Uterus (tissue), 4 donors: ENCODE data around the gene GLRA3. TPM values are rescaled to one million over a fixed set of nuclear protein-coding genes. Genes with fewer than 3 reads are reported as not detected.

Source experiments
- DNase-seq, 2 donors: peaks; one replicate each; pipeline ENCODE4 v3.0.0-alpha.2; 2019 to 2020
- H3K27ac ChIP-seq, 2 donors: fragments of 200-600 bp; sonication (generic); 1 replicate in 1 of 2; 2 replicates in 1 of 2; pipeline ENCODE4 v1.5.1; 2016 to 2018
- H3K27me3 ChIP-seq, 2 donors: fragments of 200-600 bp; sonication (generic); one replicate each; pipeline ENCODE4 v1.5.1; 2018 to 2019; ENCODE audit warnings: control low read depth in 1 of 2
- H3K36me3 ChIP-seq, 2 donors: fragments of 200-600 bp; sonication (generic); one replicate each; pipeline ENCODE4 v1.5.1; 2019; ENCODE audit warnings: control low read depth in 1 of 2
- H3K4me1 ChIP-seq, 2 donors: fragments of 200-600 bp; sonication (generic); one replicate each; pipeline ENCODE4 v1.5.1; 2018 to 2019; ENCODE audit warnings: control low read depth in 1 of 2
- H3K4me3 ChIP-seq, 2 donors: fragments of 200-600 bp; sonication (generic); 1 replicate in 1 of 2; 2 replicates in 1 of 2; pipeline ENCODE4 v1.5.1; 2018 to 2019; ENCODE audit warnings: mild to moderate bottlenecking in 1 of 2
- H3K9me3 ChIP-seq, 2 donors: fragments of 200-600 bp; sonication (generic); one replicate each; pipeline ENCODE4 v1.5.1; 2019; ENCODE audit warnings: control low read depth in 1 of 2
- CTCF ChIP-seq, 4 experiments: fragments of 200-600 bp in 2 of 4; fragments of 450-650 bp in 2 of 4; sonication (generic) in 2 of 4; IDR thresholded peaks; one replicate each; pipeline ENCODE4 v1.5.1; 2016 to 2019; ENCODE audit warnings: antibody characterized with exemption in 4 of 4, mild to moderate bottlenecking in 2 of 4, moderate library complexity in 1 of 4
- POLR2A ChIP-seq, 2 donors: fragments of 450-650 bp; IDR thresholded peaks; one replicate each; pipeline ENCODE4 v1.6.1; 2016; ENCODE audit warnings: antibody characterized with exemption in 2 of 2, mild to moderate bottlenecking in 1 of 2, moderate library complexity in 1 of 2
- intact Hi-C: fragments of 100-400 bp; cut with DNase I; formaldehyde crosslinking; loops from one replicate; pipeline ENCODE4 v1.15.1; 2023; ENCODE audit warnings: low total_unique reads
- total RNA-seq, 4 donors: library from RNA; depleted of rRNA in 3 of 4; stranded (reverse); fragments of >200 nt in 3 of 4; gene quantifications; one replicate each; pipeline versions ENCODE4 v1.1.0 to v1.2.4, GENCODE V29; 2014 to 2023
- donor health status: DM: yes; HTN: yes; CAD: no.

GLRA3 gene
- total RNA-seq, 4 donors from 2014 or later, result 0.09 to 0.41 TPM; not detected in 2

- H3K4me3 ChIP-seq, result no peak overlapping the region
- H3K36me3 ChIP-seq, result no peaks in the 10 kb centered on the region
- H3K27me3 ChIP-seq, result no peaks in the 10 kb centered on the region
- no peak overlapping the region for H3K27ac ChIP-seq
- H3K9me3 ChIP-seq, result no peaks in the 10 kb centered on the region
- intact Hi-C loops, result no loop called here
- no peak for TF ChIP-seq POLR2A (IDR thresholded peaks at IDR 0.05)
- no peak for TF ChIP-seq CTCF (IDR thresholded peaks at IDR 0.05)
- no peak for DNase-seq
- H3K4me1 ChIP-seq, result no peaks in the 10 kb centered on the region
Measured at GRCh38 chr4:174592256-174592984, 236.6 kb downstream of the GLRA3 start.

DNA sequence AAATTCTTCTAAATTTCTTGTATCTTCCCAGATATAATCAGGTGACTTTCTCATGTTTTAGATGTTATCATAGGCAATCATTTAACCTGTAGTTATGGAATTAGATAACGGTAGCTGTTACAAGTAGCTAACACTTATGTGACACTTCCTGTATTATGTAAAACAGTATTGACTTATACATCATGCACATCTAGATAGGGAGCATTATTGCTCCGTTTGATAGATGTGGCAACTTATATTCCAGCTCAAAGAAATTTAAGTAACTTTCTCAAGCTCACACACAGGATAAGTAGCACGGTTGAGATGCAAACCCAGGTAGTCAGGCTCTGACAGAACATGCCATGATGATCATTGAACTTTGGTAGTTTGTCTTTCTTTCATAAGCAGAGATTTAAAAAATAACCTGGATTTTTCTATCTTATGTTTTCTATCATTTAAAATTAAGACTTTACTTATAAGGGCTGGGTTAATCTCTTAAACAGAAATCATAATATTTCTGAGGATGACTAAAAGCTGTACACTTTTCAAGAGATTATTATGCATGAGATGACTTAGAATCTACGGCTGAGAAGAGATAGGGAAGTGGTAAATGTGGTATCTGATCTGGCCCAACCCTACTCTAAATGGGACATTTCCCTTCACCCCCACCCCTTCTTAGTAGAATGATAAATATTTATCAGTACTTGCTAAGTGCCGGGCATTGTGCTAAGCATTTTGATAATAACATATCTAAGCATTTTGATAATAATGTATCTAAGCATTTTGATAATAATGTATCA, 237.6 kb downstream of the GLRA3 start:
- Histone ChIP-seq H3K36me3 (no peaks in the 10 kb centered on the region), H3K9me3 (no peaks in the 10 kb centered on the region), H3K4me3 (no peak overlapping the region), H3K27ac (no peak overlapping the region), H3K4me1 (no peaks in the 10 kb centered on the region), H3K27me3 (no peaks in the 10 kb centered on the region)
- intact Hi-C loops, result no loop called here
- TF ChIP-seq CTCF (IDR thresholded peaks at IDR 0.05) (no peak), POLR2A (IDR thresholded peaks at IDR 0.05) (no peak)
- DNase-seq, result no peak

- TF ChIP-seq CTCF (IDR thresholded peaks at IDR 0.05) (no peak), POLR2A (IDR thresholded peaks at IDR 0.05) (no peak)
- Histone ChIP-seq H3K4me3 (no peak overlapping the region), H3K27ac (no peak overlapping the region), H3K9me3 (no peaks in the 10 kb centered on the region), H3K27me3 (no peaks in the 10 kb centered on the region), H3K4me1 (no peaks in the 10 kb centered on the region), H3K36me3 (no peaks in the 10 kb centered on the region)
- intact Hi-C loops, result no loop called here
- DNase-seq, result no peak
Measured at GRCh38 chr4:174590336-174590735, 238.7 kb downstream of the GLRA3 start.

Other genes with a start within 250 kb of the GLRA3 start
- gene ADAM29, start 89.1 kb upstream of the GLRA3 start, total RNA-seq, result not detected